Ecto neural progenitor cell (in vitro differentiated cells): Measurements from ENCODE around the gene EMC8.
"Not testable (repeated sequence)": the region's sequence is repeated elsewhere in the genome, so short reads cannot be mapped to it uniquely, and the experiment has no call there.

ENCODE experiments used
- DNase-seq: peaks from one replicate; pipeline ENCODE4 v3.0.0-alpha.2; 2018; ENCODE audit warnings: low spot score

Gene EMC8

GRCh38 chr16:85812811-85813700 lies 13.7 kb upstream of the EMC8 start:
- DNase-seq: no peak

GRCh38 chr16:85812031-85812807 lies 12.9 kb upstream of the EMC8 start:
- no peak for DNase-seq

GRCh38 chr16:85810742-85811115 lies 11.4 kb upstream of the EMC8 start:
- no peak for DNase-seq

GRCh38 chr16:85810097-85810741 lies 10.9 kb upstream of the EMC8 start:
- DNase-seq: no peak

GRCh38 chr16:85809645-85810044 lies 10.3 kb upstream of the EMC8 start:
- no peak for DNase-seq

- DNase-seq: no peak
These were observed 9.6 kb upstream of the EMC8 start for GRCh38 chr16:85808926-85809325.

GRCh38 chr16:85808104-85808503 lies 8.8 kb upstream of the EMC8 start:
- DNase-seq: not testable (repeated sequence)

GRCh38 chr16:85807340-85807739 lies 8.0 kb upstream of the EMC8 start:
- not testable (repeated sequence) for DNase-seq

- DNase-seq: no peak
These were observed 7.2 kb upstream of the EMC8 start for GRCh38 chr16:85806539-85806938.

- no peak for DNase-seq
These were observed 6.2 kb upstream of the EMC8 start for GRCh38 chr16:85805442-85806045.

GRCh38 chr16:85803570-85803969 lies 4.2 kb upstream of the EMC8 start:
- DNase-seq: no peak

GRCh38 chr16:85800321-85800669 lies 951 bp upstream of the EMC8 start:
- no peak for DNase-seq

- no peak for DNase-seq
These were observed 345 bp downstream of the EMC8 start for GRCh38 chr16:85798901-85799496.

- DNase-seq: no peak
These were observed 1.0 kb downstream of the EMC8 start for GRCh38 chr16:85798283-85798776.

- DNase-seq: no peak
These were observed 2.7 kb downstream of the EMC8 start for GRCh38 chr16:85796599-85796998.

GRCh38 chr16:85796152-85796551 lies 3.2 kb downstream of the EMC8 start:
- no peak for DNase-seq

GRCh38 chr16:85794696-85795095 lies 4.6 kb downstream of the EMC8 start:
- no peak for DNase-seq

- no peak for DNase-seq
These were observed 5.6 kb downstream of the EMC8 start for GRCh38 chr16:85793662-85794298.

- DNase-seq: no peak
These were observed 9.6 kb downstream of the EMC8 start for GRCh38 chr16:85789773-85790172.

- no peak for DNase-seq
These were observed 10.5 kb downstream of the EMC8 start for GRCh38 chr16:85788819-85789218.

- no peak for DNase-seq
These were observed 13.4 kb downstream of the EMC8 start for GRCh38 chr16:85785927-85786326.
